ENCODE results near the gene PRKCE. TPM values are rescaled to one million over a fixed set of nuclear protein-coding genes. Genes with fewer than 3 reads are reported as not detected.

PRKCE gene
- total and polyA plus RNA-seq, 11 donors = 4.1 to 22.3 (median 16.2) TPM

DNA sequence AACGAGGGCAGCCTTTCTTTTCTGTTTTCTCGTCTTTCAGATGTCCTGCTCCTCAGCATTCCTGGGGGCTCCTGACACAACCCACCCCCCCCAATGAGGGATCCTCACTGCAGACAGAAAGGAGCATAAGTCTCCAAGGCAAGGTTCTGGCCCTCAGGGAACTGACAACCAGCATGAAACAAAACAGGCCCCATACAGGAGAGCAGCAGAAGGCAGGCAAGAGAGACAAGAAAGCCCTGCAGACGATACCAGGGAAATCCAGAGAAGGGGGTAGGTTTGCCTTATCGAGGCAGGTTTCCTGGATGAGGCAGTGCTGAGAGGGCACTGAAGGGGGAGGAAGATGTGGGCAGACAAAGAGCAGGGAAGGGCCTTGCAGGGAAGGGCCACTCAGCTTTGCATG, 541.9 kb downstream of the PRKCE start:
- ATAC-seq (no peak), DNase-seq (no peak)
- peaks cover 0 to 24% (median 17%) of the 10 kb centered on the region in 12 donors for H3K4me1 ChIP-seq
- H3K27me3 ChIP-seq = no peaks in the 10 kb centered on the region
- no peak overlapping the region for H3K4me3 ChIP-seq
- intact Hi-C loops (cut with DNase I) = loop anchor here in 1 of 10 donors (5.0 kb wide), 1 partner anchor 84 kb away; no protein-coding TSS in a partner anchor
- 75 to 83% (median 77%) methylated on average over 4 of the region's 4 CpGs for WGBS, 4 donors
- TF ChIP-seq, protein P1, sequence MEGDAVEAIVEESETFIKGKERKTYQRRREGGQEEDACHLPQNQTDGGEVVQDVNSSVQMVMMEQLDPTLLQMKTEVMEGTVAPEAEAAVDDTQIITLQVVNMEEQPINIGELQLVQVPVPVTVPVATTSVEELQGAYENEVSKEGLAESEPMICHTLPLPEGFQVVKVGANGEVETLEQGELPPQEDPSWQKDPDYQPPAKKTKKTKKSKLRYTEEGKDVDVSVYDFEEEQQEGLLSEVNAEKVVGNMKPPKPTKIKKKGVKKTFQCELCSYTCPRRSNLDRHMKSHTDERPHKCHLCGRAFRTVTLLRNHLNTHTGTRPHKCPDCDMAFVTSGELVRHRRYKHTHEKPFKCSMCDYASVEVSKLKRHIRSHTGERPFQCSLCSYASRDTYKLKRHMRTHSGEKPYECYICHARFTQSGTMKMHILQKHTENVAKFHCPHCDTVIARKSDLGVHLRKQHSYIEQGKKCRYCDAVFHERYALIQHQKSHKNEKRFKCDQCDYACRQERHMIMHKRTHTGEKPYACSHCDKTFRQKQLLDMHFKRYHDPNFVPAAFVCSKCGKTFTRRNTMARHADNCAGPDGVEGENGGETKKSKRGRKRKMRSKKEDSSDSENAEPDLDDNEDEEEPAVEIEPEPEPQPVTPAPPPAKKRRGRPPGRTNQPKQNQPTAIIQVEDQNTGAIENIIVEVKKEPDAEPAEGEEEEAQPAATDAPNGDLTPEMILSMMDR (IDR thresholded peaks at IDR 0.05) = no peak
- TF ChIP-seq POLR2A (IDR thresholded peaks at IDR 0.05) = no peak
- H3K36me3 ChIP-seq = no peaks in the 10 kb centered on the region
- no peak overlapping the region for H3K27ac ChIP-seq
- no peaks in the 10 kb centered on the region for H3K9me3 ChIP-seq

DNA sequence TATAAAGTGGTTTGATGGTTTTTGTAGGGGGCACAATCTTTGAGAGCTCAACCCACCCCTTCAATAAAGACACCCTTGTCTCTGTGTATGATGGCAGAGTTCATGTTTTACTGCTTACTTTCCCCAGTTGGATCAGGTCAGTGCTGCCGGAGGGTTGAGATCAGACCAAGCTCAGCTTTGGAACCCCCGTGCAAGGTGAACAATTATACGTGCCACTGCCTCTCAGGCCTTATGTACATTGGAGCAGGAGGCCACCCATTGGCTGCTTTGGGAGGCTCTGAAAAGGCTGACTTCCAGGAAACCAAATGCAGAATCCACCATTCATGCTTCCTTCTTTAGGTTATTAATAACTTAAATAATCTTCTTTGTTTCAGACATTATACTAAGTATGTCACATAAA, 542.4 kb downstream of the PRKCE start:
- TF ChIP-seq, protein P1 (IDR thresholded peaks at IDR 0.05) = no peak
- TF ChIP-seq POLR2A (IDR thresholded peaks at IDR 0.05) = no peak
- Histone ChIP-seq H3K27me3 (no peaks in the 10 kb centered on the region), H3K27ac (no peak overlapping the region), H3K4me3 (no peak overlapping the region), H3K9me3 (no peaks in the 10 kb centered on the region), H3K36me3 (no peaks in the 10 kb centered on the region), H3K4me1 (peaks cover 0 to 29% (median 19%) of the 10 kb centered on the region in 12 donors)
- WGBS, 4 donors = 92 to 97% (median 94%) methylated on average over 3 of the region's 3 CpGs
- intact Hi-C loops (cut with DNase I) = loop anchor here in 1 of 10 donors (5.0 kb wide), 1 partner anchor 83 kb away; no protein-coding TSS in a partner anchor
- no peak for ATAC-seq
- DNase-seq = no peak

DNA sequence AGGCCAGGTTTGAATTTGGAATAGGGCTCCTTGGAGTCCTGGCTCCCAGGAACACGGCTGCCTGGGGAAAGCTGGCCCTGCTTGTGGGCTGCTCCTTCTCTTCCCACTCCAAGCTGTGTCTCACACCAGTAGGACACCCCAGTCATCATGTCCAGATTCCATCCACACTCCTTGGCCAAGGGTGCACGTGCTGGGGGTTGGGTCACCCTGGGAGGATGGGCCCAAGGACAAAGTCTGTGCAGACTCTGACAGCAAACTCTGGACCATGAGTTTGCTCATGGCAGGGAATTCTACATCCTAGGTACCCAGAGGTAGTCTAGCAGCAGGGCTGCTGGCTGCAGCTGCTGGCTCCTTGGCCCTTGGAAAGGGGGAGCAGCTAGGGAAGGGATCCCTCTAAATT, 543.4 kb downstream of the PRKCE start:
- ATAC-seq (no peak), DNase-seq (no peak)
- Histone ChIP-seq H3K36me3 (no peaks in the 10 kb centered on the region), H3K27me3 (no peaks in the 10 kb centered on the region), H3K4me1 (peaks cover 0 to 37% (median 27%) of the 10 kb centered on the region in 12 donors), H3K4me3 (no peak overlapping the region), H3K9me3 (no peaks in the 10 kb centered on the region), H3K27ac (no peak overlapping the region)
- TF ChIP-seq, protein P1 (IDR thresholded peaks at IDR 0.05) = no peak
- TF ChIP-seq POLR2A (IDR thresholded peaks at IDR 0.05) = no peak
- intact Hi-C loops (cut with DNase I) = loop anchor here in 2 of 10 donors (5.0 kb wide), 1 partner anchor 82 kb away; no protein-coding TSS in a partner anchor
- 73 to 82% (median 80%) methylated on average over 2 of the region's 2 CpGs for WGBS, 4 donors

DNA sequence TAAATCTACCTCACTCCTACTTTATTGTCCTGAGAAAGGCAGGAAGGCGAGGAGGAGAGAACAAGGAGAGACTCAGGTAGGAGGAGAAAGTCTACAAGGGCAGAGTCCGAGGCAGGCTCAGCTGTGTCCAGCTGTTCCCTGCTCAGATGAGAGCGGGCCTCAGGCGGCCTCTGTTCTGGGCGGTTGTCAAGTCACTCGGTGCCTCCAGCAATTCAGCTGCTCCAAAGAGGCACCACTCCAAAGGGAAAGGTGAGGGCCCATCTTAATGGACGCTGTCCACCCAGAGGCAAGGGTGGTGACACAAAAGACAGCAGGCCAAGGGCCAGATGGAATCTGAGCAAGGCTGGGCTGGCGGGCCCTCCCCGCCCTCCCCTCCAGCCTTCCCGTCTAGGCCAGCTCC, 544.3 kb downstream of the PRKCE start:
- TF ChIP-seq POLR2A (IDR thresholded peaks at IDR 0.05) = no peak
- TF ChIP-seq, protein P1 (IDR thresholded peaks at IDR 0.05) = no peak
- DNase-seq = peak in 1 of 5 donors; percentile 46
- intact Hi-C loops (cut with DNase I) = loop anchor here in 1 of 10 donors (5.0 kb wide), 1 partner anchor 81 kb away; no protein-coding TSS in a partner anchor
- no peaks in the 10 kb centered on the region for H3K27me3 ChIP-seq
- peaks cover 2 to 47% (median 36%) of the 10 kb centered on the region in 12 donors for H3K4me1 ChIP-seq
- peak overlapping the region in 1 of 12 donors; percentile 48 for H3K27ac ChIP-seq
- H3K4me3 ChIP-seq = no peak overlapping the region
- H3K9me3 ChIP-seq = no peaks in the 10 kb centered on the region
- peak in 2 of 4 donors; percentile 27 to 58 for ATAC-seq
- WGBS, 4 donors = 87 to 95% (median 90%) methylated on average over 8 to 10 of the region's 10 CpGs
- H3K36me3 ChIP-seq = no peaks in the 10 kb centered on the region
